Skeletal muscle satellite cell (primary cell): ENCODE measurements around the gene MED25.
A peak's percentile ranks its signal among the peaks of the same experiment; 100 is the strongest.

ENCODE experiments used
- H3K27me3 ChIP-seq: 2 replicates; pipeline ENCODE4 v1.7.0; 2013; ENCODE audit warnings: low read length; ENCODE audit not compliant: control insufficient read depth, insufficient read depth
- H3K36me3 ChIP-seq: 2 replicates; pipeline ENCODE4 v1.7.0; 2013; ENCODE audit warnings: mild to moderate bottlenecking, control low read depth, low read length; ENCODE audit not compliant: insufficient read depth
- H3K4me1 ChIP-seq: 2 replicates; pipeline ENCODE4 v1.7.0; 2013; ENCODE audit warnings: low read length; ENCODE audit not compliant: control insufficient read depth, insufficient read depth
- H3K4me2 ChIP-seq: 2 replicates; pipeline ENCODE4 v1.7.0; 2013; ENCODE audit warnings: mild to moderate bottlenecking, low read length
- H3K4me3 ChIP-seq: 2 replicates; pipeline ENCODE4 v1.7.0; 2013; ENCODE audit warnings: low read length
- H3K9ac ChIP-seq: 2 replicates; pipeline ENCODE4 v1.7.0; 2013; ENCODE audit warnings: mild to moderate bottlenecking, low read depth, low read length, moderate library complexity
- H3K9me3 ChIP-seq: replicated peaks from 2 replicates; pipeline ENCODE4 v1.7.0; 2013; ENCODE audit warnings: mild to moderate bottlenecking, control low read depth, low read length

Gene MED25

DNA sequence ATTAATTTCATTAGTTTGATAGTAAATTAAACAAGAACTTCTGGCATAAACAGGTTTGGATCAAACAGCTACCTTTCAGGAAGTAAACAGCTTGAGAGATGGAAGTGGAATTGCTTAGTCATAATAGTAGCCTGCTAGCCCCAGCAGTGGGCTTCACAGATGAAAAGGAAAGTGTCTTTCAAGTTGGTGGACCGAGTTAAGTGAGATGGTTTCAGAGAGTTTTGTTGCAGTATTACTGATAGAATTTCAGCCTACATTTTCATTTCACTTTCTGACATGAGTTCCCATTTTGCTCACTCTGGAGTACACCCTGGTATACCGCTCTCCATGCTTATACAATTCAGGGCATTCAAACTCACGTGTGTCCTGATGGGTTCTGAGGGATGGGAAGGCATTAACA lies 30.8 kb downstream of the MED25 start:
- no peak overlapping the region for H3K9ac ChIP-seq
- H3K4me3 ChIP-seq = no peak overlapping the region
- peaks cover 27% of the 10 kb centered on the region for H3K4me1 ChIP-seq
- H3K27me3 ChIP-seq = no peaks in the 10 kb centered on the region
- H3K4me2 ChIP-seq = no peak overlapping the region
- no peaks in the 10 kb centered on the region for H3K9me3 ChIP-seq
- H3K36me3 ChIP-seq = peaks cover 4% of the 10 kb centered on the region

DNA sequence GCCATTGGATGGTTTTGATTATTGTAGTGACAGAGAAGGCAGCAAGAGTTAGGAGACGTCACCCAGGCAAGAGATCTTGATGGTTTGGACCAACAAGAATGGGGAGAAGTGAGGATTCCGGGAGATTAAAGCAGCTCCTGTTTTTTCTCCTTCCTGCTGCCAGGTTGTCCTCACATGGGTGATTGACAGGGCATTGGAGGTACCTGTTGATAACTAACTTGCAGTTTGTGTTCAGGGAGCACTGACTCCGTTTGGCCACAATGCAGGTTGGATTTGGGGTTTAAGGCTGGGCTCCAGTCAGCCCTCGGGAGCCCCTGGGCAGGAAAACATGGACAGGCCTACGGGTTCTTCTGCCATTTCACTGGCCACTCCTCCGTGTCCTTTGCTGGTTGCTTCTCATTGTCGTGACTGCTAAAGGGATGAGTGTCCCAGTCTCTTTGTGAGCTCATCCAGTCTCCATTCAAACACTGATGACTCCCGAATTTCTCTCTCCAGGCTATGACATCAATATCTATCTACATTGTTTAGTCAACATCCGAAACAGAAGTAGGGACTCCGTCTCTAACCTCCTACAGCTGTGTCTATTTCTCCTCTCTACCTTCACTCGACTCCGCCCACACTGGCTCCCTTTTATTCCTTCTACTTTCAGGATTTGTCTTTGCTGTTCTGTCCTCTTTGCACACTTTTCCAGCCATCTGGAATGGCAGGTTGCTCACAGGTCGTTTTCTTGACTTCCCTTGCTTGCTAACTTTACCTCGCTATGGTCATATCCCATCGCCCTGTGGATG lies 31.5 kb downstream of the MED25 start:
- H3K4me2 ChIP-seq = peak overlapping the region; percentile 89
- peaks cover 4% of the 10 kb centered on the region for H3K36me3 ChIP-seq
- no peaks in the 10 kb centered on the region for H3K9me3 ChIP-seq
- no peaks in the 10 kb centered on the region for H3K27me3 ChIP-seq
- peak overlapping the region; percentile 85 for H3K4me3 ChIP-seq
- peaks cover 27% of the 10 kb centered on the region for H3K4me1 ChIP-seq
- no peak overlapping the region for H3K9ac ChIP-seq

DNA sequence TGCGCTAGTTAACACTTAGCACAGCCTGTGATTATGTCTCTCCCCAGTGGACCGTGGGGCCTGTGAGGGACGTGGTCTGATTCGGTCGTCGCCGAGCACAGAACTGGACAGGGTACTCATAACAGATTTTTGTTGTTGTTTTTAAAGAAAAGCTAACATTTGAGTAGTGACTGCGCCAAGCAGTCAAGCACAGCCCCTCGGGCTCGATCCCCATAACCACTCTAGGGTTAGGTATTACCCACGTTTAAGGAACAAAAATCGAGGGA lies 32.1 kb downstream of the MED25 start:
- no peaks in the 10 kb centered on the region for H3K9me3 ChIP-seq
- peak overlapping the region; percentile 97 for H3K9ac ChIP-seq
- H3K36me3 ChIP-seq = peaks cover 9% of the 10 kb centered on the region
- H3K4me1 ChIP-seq = peaks cover 27% of the 10 kb centered on the region
- H3K27me3 ChIP-seq = no peaks in the 10 kb centered on the region
- H3K4me3 ChIP-seq = peak overlapping the region; percentile 85
- H3K4me2 ChIP-seq = peak overlapping the region; percentile 89

DNA sequence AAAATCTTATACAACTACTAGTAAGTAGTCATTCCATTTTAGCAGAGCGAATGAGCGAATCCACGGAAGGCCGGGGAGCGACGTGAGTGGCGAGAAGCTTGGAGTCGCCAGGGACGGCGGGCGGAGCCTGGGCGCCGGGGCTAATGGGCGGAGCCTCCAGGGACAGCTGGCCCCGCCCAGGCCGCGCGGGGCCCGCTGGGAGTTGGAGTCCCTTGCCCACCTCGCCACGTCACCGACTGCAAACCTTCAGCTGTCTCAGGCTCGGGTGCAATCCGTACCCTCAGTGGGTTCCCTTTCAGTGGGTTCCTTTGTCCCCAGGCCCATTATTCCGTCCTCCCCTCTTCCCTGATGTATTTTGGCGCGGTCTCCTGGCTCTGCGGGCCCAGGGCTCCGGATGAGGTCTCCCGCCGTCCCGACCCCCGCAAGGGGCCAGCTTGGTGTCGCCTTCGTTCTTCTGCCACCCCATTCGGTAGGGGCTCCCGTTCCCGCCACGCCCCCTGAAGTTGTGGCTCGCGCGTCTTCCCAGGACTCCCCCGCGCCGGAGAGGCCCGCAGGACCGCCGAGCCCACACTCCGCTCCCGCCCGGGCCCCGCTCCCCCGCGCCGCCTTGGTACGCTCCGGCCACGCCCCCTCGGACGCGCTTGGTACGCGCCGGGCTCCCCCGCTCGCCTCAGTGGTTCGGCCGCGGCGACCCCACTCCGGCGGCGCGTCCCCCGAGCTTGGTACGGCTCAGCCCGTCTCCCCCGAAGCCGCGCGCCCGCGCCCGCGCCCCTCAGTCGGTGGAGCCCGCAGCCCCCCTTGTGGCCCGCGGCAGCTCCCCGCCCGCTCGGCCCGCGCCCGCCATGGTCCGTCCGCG lies 32.6 kb downstream of the MED25 start, which contains the start of gene PTOV1:
PTOV1 (plus strand) TSS at position 673 of the 856 bp plus-strand sequence.
- no peaks in the 10 kb centered on the region for H3K27me3 ChIP-seq
- peak within 1 kb of the TSS; percentile 97 for H3K9ac ChIP-seq
- peak within 1 kb of the TSS; percentile 85 for H3K4me3 ChIP-seq
- peaks cover 14% of the 10 kb centered on the region for H3K36me3 ChIP-seq
- peak within 1 kb of the TSS; percentile 99 for H3K4me2 ChIP-seq
- no peaks in the 10 kb centered on the region for H3K9me3 ChIP-seq
- peaks cover 27% of the 10 kb centered on the region for H3K4me1 ChIP-seq

DNA sequence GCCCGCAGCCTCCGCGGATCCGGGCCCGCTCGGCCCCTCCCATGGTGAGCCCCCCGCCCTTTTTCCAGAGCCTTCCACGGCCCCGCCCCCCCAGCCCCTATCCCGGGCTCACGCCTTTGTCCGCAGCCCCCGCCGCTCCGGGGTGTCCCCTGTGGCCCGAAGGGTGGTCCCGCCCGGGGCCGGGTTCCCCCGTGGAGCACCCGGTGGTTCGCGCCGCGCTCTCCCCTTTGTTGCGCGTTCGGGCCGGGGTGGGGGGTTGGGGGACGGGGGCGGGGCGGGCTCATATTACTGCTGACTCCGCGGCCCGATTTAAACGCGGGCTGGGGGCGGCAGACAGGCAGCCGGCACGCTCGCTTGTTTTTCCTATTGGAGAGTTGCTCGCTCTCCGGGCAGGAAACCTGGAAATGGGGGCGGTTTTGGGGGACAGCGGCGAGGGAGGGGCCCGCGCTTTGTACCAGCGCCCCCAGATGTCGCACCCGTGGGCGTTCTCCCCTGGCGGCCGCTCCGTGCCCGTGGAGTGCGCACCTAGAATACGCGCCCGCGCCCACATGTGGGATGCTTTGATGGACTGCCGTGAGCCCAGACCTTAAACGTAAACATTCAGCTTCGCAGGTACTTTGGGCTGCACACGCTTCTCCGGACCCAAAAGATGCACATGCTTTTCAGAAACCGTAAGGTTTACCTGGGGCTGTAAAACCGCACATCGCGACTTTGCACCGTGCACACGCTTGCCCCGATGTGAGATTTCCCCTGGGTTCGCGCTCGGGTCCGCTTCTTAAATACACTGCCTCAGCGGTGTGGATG lies 33.6 kb downstream of the MED25 start:
- H3K4me3 ChIP-seq = peak overlapping the region; percentile 85
- peaks cover 27% of the 10 kb centered on the region for H3K4me1 ChIP-seq

DNA sequence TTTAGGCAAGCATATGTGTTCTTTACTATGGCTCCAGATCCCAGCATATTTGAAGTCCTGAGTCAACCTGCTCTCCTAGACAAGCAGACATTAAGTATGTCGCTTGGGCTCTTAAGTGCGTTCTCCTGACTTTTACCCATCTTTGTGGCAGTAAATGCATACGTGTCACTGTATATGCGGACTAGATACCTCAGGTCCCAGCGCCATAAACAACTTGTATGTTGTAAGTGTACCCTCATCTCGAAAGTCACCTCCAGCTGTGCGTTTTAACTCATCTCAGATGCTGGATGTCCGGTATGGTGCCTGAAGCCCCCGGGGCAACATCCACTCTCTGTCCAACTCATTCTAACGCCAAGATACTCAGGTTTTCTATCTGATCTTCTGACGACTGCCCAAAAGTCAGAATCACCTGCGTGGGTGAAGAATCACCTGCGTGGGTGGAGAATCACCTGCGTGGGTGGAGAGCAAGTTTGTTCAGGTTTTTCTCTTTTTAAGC lies 34.6 kb downstream of the MED25 start:
- H3K4me2 ChIP-seq = peak overlapping the region; percentile 99
- H3K9me3 ChIP-seq = no peaks in the 10 kb centered on the region
- peak overlapping the region; percentile 85 for H3K4me3 ChIP-seq
- peak overlapping the region; percentile 56 for H3K9ac ChIP-seq
- H3K4me1 ChIP-seq = peaks cover 32% of the 10 kb centered on the region
- peaks cover 32% of the 10 kb centered on the region for H3K36me3 ChIP-seq
- H3K27me3 ChIP-seq = no peaks in the 10 kb centered on the region

More for the DNA sequence above, 33.6 kb downstream of the MED25 start:
- Histone ChIP-seq H3K36me3 (peaks cover 24% of the 10 kb centered on the region), H3K9ac (peak overlapping the region; percentile 97), H3K4me2 (peak overlapping the region; percentile 99), H3K9me3 (no peaks in the 10 kb centered on the region), H3K27me3 (no peaks in the 10 kb centered on the region)

DNA sequence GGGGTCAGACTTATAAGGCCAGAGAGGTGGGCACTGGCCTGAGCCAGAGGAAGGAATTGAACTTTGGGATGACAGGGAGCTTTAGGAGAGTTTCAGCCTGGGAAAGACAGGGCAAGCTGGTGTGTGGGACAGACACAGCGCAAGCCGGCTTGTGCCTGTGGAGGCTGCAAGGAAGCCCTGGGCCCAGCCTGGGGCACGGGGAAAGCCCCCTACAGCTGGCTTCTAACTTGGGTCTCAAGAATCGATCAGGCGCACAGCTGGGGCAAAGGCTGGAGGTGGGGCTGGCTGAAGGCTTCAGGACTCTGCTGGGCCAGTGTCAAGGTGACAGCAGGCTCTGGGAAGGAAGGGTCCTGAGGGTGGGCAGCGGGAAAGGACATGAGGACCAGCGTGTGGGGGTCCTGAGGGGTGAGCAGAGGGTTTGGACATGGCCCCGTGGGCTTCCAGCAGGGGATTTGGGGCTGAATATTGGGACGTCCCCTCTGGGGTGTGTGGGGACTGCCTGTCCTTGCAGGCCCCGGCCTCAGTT lies 35.8 kb downstream of the MED25 start:
- Histone ChIP-seq H3K9me3 (no peaks in the 10 kb centered on the region), H3K4me3 (no peak overlapping the region), H3K36me3 (peaks cover 44% of the 10 kb centered on the region), H3K27me3 (no peaks in the 10 kb centered on the region), H3K4me2 (peak overlapping the region; percentile 19), H3K4me1 (peaks cover 34% of the 10 kb centered on the region), H3K9ac (no peak overlapping the region)

DNA sequence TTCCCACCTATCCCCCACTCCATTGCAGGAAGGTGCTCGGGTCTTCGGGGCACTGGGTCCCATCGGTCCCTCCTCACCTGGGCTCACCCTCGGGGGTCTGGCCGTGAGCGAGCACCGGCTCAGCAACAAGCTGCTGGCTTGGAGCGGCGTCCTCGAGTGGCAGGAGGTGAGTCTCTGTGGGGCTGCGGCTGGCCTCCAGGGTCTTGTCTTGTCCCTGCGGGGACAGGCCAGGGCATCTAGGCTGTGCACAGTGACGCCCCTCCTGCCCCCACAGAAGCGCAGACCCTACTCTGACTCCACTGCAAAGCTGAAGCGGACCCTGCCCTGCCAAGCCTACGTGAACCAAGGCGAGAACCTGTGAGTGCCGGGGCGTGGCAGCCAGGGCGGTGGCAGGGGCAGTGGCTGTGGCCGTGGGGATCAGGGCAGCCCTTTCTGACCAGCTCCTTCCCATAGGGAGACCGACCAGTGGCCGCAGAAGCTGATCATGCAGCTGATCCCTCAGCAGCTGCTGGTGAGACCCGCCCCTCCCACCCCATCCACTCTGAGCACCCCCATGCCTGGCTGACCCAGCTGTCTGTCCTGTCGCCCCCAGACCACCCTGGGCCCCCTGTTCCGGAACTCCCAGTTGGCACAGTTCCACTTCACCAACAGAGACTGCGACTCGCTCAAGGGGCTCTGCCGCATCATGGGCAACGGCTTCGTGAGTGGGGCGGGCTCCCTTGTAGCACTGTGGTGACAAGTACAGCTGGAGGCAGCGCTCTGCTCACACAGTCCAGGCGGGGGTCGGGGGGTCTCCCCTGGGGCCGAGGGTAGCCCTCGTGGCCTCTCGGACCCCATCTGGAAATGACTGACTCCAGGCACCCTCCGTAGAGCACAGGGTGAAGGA lies 36.5 kb downstream of the MED25 start:
- Histone ChIP-seq H3K4me3 (no peak overlapping the region), H3K27me3 (no peaks in the 10 kb centered on the region), H3K9me3 (no peaks in the 10 kb centered on the region), H3K9ac (no peak overlapping the region), H3K4me1 (peaks cover 40% of the 10 kb centered on the region), H3K4me2 (no peak overlapping the region), H3K36me3 (peaks cover 45% of the 10 kb centered on the region)

DNA sequence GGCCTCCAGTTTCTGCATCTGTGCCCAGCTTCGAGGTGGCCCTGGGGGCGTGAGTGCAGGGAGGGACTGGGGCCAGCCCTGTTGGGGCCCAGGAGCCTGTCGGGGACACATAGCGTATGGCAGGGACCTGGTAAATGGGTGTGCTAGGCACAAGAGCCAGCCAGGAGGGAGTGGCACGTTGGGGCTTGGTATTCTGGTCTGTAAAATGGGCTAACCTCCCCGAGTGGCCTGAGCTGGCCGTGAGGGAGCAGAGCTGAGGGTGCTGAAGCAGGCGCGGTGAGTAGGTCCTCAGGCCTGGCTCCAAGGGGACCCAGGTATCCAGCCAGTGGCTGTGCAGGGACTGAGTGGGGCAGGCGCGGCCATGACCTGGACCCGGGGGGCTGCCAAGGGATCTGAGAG lies 37.2 kb downstream of the MED25 start:
- peaks cover 41% of the 10 kb centered on the region for H3K4me1 ChIP-seq
- peaks cover 47% of the 10 kb centered on the region for H3K36me3 ChIP-seq

More for the DNA sequence above, 37.2 kb downstream of the MED25 start:
- Histone ChIP-seq H3K9ac (no peak overlapping the region), H3K4me3 (no peak overlapping the region), H3K4me2 (no peak overlapping the region), H3K27me3 (no peaks in the 10 kb centered on the region), H3K9me3 (no peaks in the 10 kb centered on the region)
